H9 (cell line): ENCODE data around the gene PET100. TPM values are rescaled to one million over a fixed set of nuclear protein-coding genes. Genes with fewer than 3 reads are reported as not detected.

Experiments used
- DNase-seq: peaks from one replicate; pipeline ENCODE4 v3.0.0-alpha.2; 2017
- H2AFZ ChIP-seq: one replicate; pipeline ENCODE4 v1.6.1; 2013; ENCODE audit warnings: mild to moderate bottlenecking, low read length, control low read depth, moderate library complexity
- H2AK5ac ChIP-seq: 2 replicates; pipeline ENCODE4 v1.6.1; 2013; ENCODE audit warnings: low read length, control low read depth, mixed read lengths; ENCODE audit not compliant: insufficient read length
- H2BK120ac ChIP-seq: one replicate; pipeline ENCODE4 v1.6.1; 2013; ENCODE audit warnings: low read depth, mild to moderate bottlenecking, low read length, control low read depth, inconsistent platforms; ENCODE audit not compliant: poor library complexity, severe bottlenecking
- H2BK12ac ChIP-seq: 2 replicates; pipeline ENCODE4 v1.6.1; 2013; ENCODE audit warnings: low read length, control low read depth, mixed read lengths, low read depth; ENCODE audit not compliant: insufficient read length
- H2BK15ac ChIP-seq: 2 replicates; pipeline ENCODE4 v1.6.1; 2013; ENCODE audit warnings: low read depth, low read length, control low read depth
- H2BK20ac ChIP-seq: one replicate; pipeline ENCODE4 v1.6.1; 2013; ENCODE audit warnings: low read depth, mild to moderate bottlenecking, low read length, control low read depth, inconsistent platforms; ENCODE audit not compliant: poor library complexity, severe bottlenecking
- H2BK5ac ChIP-seq: 2 replicates; pipeline ENCODE4 v1.6.1; 2013; ENCODE audit warnings: low read length, control low read depth, mixed read lengths; ENCODE audit not compliant: insufficient read length
- H3K14ac ChIP-seq: 2 replicates; pipeline ENCODE4 v1.6.1; 2013; ENCODE audit warnings: low read length, control low read depth; ENCODE audit not compliant: insufficient read depth
- H3K18ac ChIP-seq: 2 replicates; pipeline ENCODE4 v1.6.1; 2013; ENCODE audit warnings: low read depth, mild to moderate bottlenecking, mixed read lengths, low read length, control low read depth; ENCODE audit not compliant: insufficient read length
- H3K23ac ChIP-seq: 2 replicates; pipeline ENCODE4 v1.6.1; 2013; ENCODE audit warnings: low read length, control low read depth, mixed read lengths, low read depth; ENCODE audit not compliant: insufficient read length
- H3K23me2 ChIP-seq: 2 replicates; pipeline ENCODE4 v1.6.1; 2013; ENCODE audit warnings: low read depth, mild to moderate bottlenecking, mixed read lengths, low read length, control low read depth; ENCODE audit not compliant: insufficient read length, poor library complexity, severe bottlenecking
- H3K27ac ChIP-seq: 2 replicates; pipeline ENCODE4 v1.5.1; 2013; ENCODE audit warnings: low read length, control low read depth, mixed read lengths, low read depth; ENCODE audit not compliant: insufficient read length
- H3K27me3 ChIP-seq: 2 replicates; pipeline ENCODE4 v1.6.1; 2013; ENCODE audit warnings: low read length, control low read depth, inconsistent platforms; ENCODE audit not compliant: insufficient read depth
- H3K4ac ChIP-seq: 2 replicates; pipeline ENCODE4 v1.6.1; 2013; ENCODE audit warnings: low read depth, mild to moderate bottlenecking, control low read depth, inconsistent platforms, low read length, moderate library complexity
- H3K4me1 ChIP-seq: 2 replicates; pipeline ENCODE4 v1.6.1; 2013; ENCODE audit warnings: low read length, control low read depth, inconsistent platforms; ENCODE audit not compliant: insufficient read depth
- H3K4me2 ChIP-seq: 2 replicates; pipeline ENCODE4 v1.6.1; 2013; ENCODE audit warnings: low read length, control low read depth, mixed read lengths; ENCODE audit not compliant: insufficient read length, insufficient read depth
- H3K56ac ChIP-seq: 2 replicates; pipeline ENCODE4 v1.6.1; 2013; ENCODE audit warnings: low read depth, mild to moderate bottlenecking, mixed read lengths, low read length, control low read depth; ENCODE audit not compliant: insufficient read length
- H3K79me1 ChIP-seq: 2 replicates; pipeline ENCODE4 v1.6.1; 2013; ENCODE audit warnings: low read depth, mild to moderate bottlenecking, moderate library complexity, low read length, control low read depth, inconsistent platforms; ENCODE audit not compliant: insufficient read depth, poor library complexity, severe bottlenecking
- H3K79me2 ChIP-seq: 2 replicates; pipeline ENCODE4 v1.6.1; 2013; ENCODE audit warnings: low read length, control low read depth, inconsistent platforms; ENCODE audit not compliant: insufficient read depth
- H3K9ac ChIP-seq: 2 replicates; pipeline ENCODE4 v1.6.1; 2013; ENCODE audit warnings: low read length, control low read depth, mixed read lengths; ENCODE audit not compliant: insufficient read length; ENCODE audit errors: extremely low read depth
- H3K9me3 ChIP-seq: one replicate; pipeline ENCODE4 v1.6.1; 2013; ENCODE audit warnings: low read depth, low read length, inconsistent platforms; ENCODE audit not compliant: control insufficient read depth
- H3T11ph ChIP-seq: one replicate; pipeline ENCODE4 v1.6.1; 2013; ENCODE audit warnings: mild to moderate bottlenecking, low read length, control low read depth, inconsistent platforms
- H4K20me1 ChIP-seq: one replicate; pipeline ENCODE4 v1.6.1; 2013; ENCODE audit not compliant: control insufficient read depth, insufficient read length, insufficient read depth
- H4K5ac ChIP-seq: 2 replicates; pipeline ENCODE4 v1.6.1; 2013; ENCODE audit warnings: low read depth, mild to moderate bottlenecking, mixed read lengths, low read length, control low read depth; ENCODE audit not compliant: insufficient read length
- H4K8ac ChIP-seq: replicated peaks from 2 replicates; pipeline ENCODE4 v1.6.1; 2013; ENCODE audit warnings: low read length, control low read depth, mixed read lengths, low read depth; ENCODE audit not compliant: insufficient read length
- H4K91ac ChIP-seq: 2 replicates; pipeline ENCODE4 v1.6.1; 2013; ENCODE audit warnings: low read depth, mild to moderate bottlenecking, moderate library complexity, mixed read lengths, low read length, control low read depth; ENCODE audit not compliant: insufficient read length
- H3K27ac Mint-ChIP-seq, 3 experiments: 2 replicates in 2 of 3; 3 replicates in 1 of 3; pipeline ENCODE4 v1.8.0; 2020 to 2021; ENCODE audit warnings: mixed read lengths in 3 of 3, mild to moderate bottlenecking in 1 of 3, moderate library complexity in 1 of 3
- H3K27me3 Mint-ChIP-seq: 2 replicates; pipeline ENCODE4 v1.8.0; 2021; ENCODE audit warnings: low read depth, mild to moderate bottlenecking, moderate library complexity, mixed read lengths
- H3K36me3 Mint-ChIP-seq, 3 experiments: 2 replicates in 2 of 3; 3 replicates in 1 of 3; pipeline ENCODE4 v1.8.0; 2020 to 2021; ENCODE audit warnings: low read depth in 3 of 3, mixed read lengths in 3 of 3; ENCODE audit not compliant: insufficient read depth in 1 of 3
- H3K4me1 Mint-ChIP-seq, 2 experiments: 2 replicates each; pipeline ENCODE4 v1.8.0; 2020; ENCODE audit warnings: mixed read lengths in 2 of 2
- H3K4me3 Mint-ChIP-seq, 2 experiments: 2 replicates in 1 of 2; 3 replicates in 1 of 2; pipeline ENCODE4 v1.8.0; 2020 to 2021; ENCODE audit warnings: mild to moderate bottlenecking in 2 of 2, mixed read lengths in 2 of 2, moderate library complexity in 1 of 2
- H3K9me3 Mint-ChIP-seq, 2 experiments: 2 replicates in 1 of 2; 3 replicates in 1 of 2; pipeline ENCODE4 v1.8.0; 2020; ENCODE audit warnings: mild to moderate bottlenecking in 2 of 2, mixed read lengths in 2 of 2, moderate library complexity in 1 of 2
- CTCF ChIP-seq: fragments of 200-600 bp; sonication (generic); conservative IDR thresholded peaks from 3 replicates; pipeline ENCODE4 v1.8.0; 2021; ENCODE audit warnings: antibody characterized with exemption, mild to moderate bottlenecking
- WGBS: extraction: QIAGEN DNeasy Blood & Tissue Kit; methylation state at CpG from one replicate; pipeline ENCODE4 v1.1.7; 2013; ENCODE audit warnings: missing lambda C conversion rate, low lambda C conversion rate, mixed read lengths; ENCODE audit not compliant: insufficient read length; ENCODE audit errors: extremely low coverage; 5-methylcytosine and 5-hydroxymethylcytosine counted together
- total RNA-seq: library from RNA; stranded (reverse); gene quantifications from 2 replicates; pipeline ENCODE4 v1.2.1, GENCODE V29; 2021

Gene PET100
- total RNA-seq, 1 experiment from 2014 or later: 129 TPM

GRCh38 chr19:7598180-7598579 is 31.4 kb upstream of the PET100 start:
- H3K4ac ChIP-seq: no peak overlapping the region
- no peak overlapping the region for H2BK15ac ChIP-seq
- WGBS: no CpG with 5 or more reads among the region's 6 CpGs
- Mint-ChIP-seq H3K27ac (peak overlapping the region in 1 of 3 experiments; percentile 28; a peak in 1 of 7 replicates), H3K4me3 (peak overlapping the region in 1 of 2 experiments; percentile 80; a peak in 2 of 5 replicates), H3K4me1 (peaks cover 21 to 29% of the 10 kb centered on the region in 2 experiments), H3K36me3 (peaks cover 3 to 18% (median 12%) of the 10 kb centered on the region in 3 experiments; a peak in 4 of 7 replicates), H3K27me3 (peaks cover 23% of the 10 kb centered on the region), H3K9me3 (no peaks in the 10 kb centered on the region)
- H3K27me3 ChIP-seq: no peaks in the 10 kb centered on the region
- no peak overlapping the region for H2BK5ac ChIP-seq
- H3K18ac ChIP-seq: no peak overlapping the region
- no peak overlapping the region for H2BK120ac ChIP-seq
- H3T11ph ChIP-seq: no peak overlapping the region
- TF ChIP-seq CTCF: no peak
- H2BK12ac ChIP-seq: no peak overlapping the region
- H3K9ac ChIP-seq: no peak overlapping the region
- no peaks in the 10 kb centered on the region for H3K9me3 ChIP-seq
- H2AK5ac ChIP-seq: no peak overlapping the region
- H3K56ac ChIP-seq: no peak overlapping the region
- H3K23ac ChIP-seq: no peak overlapping the region
- H3K4me1 ChIP-seq: no peaks in the 10 kb centered on the region; the same call in 1 of the 2 replicates
- H2BK20ac ChIP-seq: no peak overlapping the region
- no peak for DNase-seq
- no peak overlapping the region for H2AFZ ChIP-seq
- no peak overlapping the region for H4K91ac ChIP-seq
- H3K79me2 ChIP-seq: no peaks in the 10 kb centered on the region; the same call in 1 of the 2 replicates
- H3K14ac ChIP-seq: no peak overlapping the region
- no peak overlapping the region for H4K5ac ChIP-seq
- H3K27ac ChIP-seq: no peak overlapping the region
- H3K23me2 ChIP-seq: peaks cover 9% of the 10 kb centered on the region
- no peak overlapping the region for H3K4me2 ChIP-seq
- no peak overlapping the region for H4K8ac ChIP-seq
- no peaks in the 10 kb centered on the region for H4K20me1 ChIP-seq
- peaks cover 3% of the 10 kb centered on the region for H3K79me1 ChIP-seq
